CD4-positive, CD25-positive, alpha-beta regulatory T cell (primary cell): ENCODE data around the gene PALLD. TPM values are rescaled to one million over a fixed set of nuclear protein-coding genes. Genes with fewer than 3 reads are reported as not detected.

Experiments used
- ATAC-seq, 2 donors: fragments of 150-1000 bp; cut with Tn5 transposase; one replicate each; pipeline ENCODE4 v1.10.0; 2021; ENCODE audit warnings: low read depth in 2 of 2, moderate number of reproducible peaks in 2 of 2, moderate library complexity in 1 of 2
- DNase-seq, 3 donors: peaks; one replicate each; pipeline versions ENCODE4 v3.0.0 to v3.0.0-alpha.2; 2012 to 2022; ENCODE audit warnings: mixed read lengths in 1 of 3
- H3K27ac ChIP-seq: one replicate; pipeline ENCODE4 v1.7.0; 2013; ENCODE audit warnings: mild to moderate bottlenecking, low read length; ENCODE audit not compliant: insufficient read depth, poor library complexity, severe bottlenecking
- H3K27me3 ChIP-seq: one replicate; pipeline ENCODE4 v1.7.0; 2013; ENCODE audit warnings: low read length; ENCODE audit not compliant: control insufficient read depth, insufficient read depth
- H3K36me3 ChIP-seq: one replicate; pipeline ENCODE4 v1.7.0; 2013; ENCODE audit warnings: mild to moderate bottlenecking, low read length, moderate library complexity; ENCODE audit not compliant: control insufficient read depth, insufficient read depth
- H3K4me1 ChIP-seq: 2 replicates; pipeline ENCODE4 v1.7.0; 2013; ENCODE audit warnings: mild to moderate bottlenecking, low read length; ENCODE audit not compliant: insufficient read depth, control insufficient read depth, poor library complexity, severe bottlenecking
- H3K4me3 ChIP-seq: one replicate; pipeline ENCODE4 v1.7.0; 2013; ENCODE audit warnings: low read depth, mild to moderate bottlenecking, low read length, moderate library complexity
- H3K9me3 ChIP-seq, 2 experiments: 1 replicate in 1 of 2; 2 replicates in 1 of 2; pipeline ENCODE4 v1.7.0; 2013; ENCODE audit warnings: low read length in 2 of 2, mild to moderate bottlenecking in 1 of 2, moderate library complexity in 1 of 2; ENCODE audit not compliant: control insufficient read depth in 2 of 2
- H3K27ac Mint-ChIP-seq, 3 donors: one replicate each; pipeline ENCODE4 v1.8.0; 2020 to 2022; ENCODE audit warnings: mild to moderate bottlenecking in 3 of 3, mixed read lengths in 3 of 3, moderate library complexity in 2 of 3
- H3K27me3 Mint-ChIP-seq: one replicate; pipeline ENCODE4 v1.8.0; 2022; ENCODE audit warnings: mild to moderate bottlenecking, mixed read lengths
- H3K36me3 Mint-ChIP-seq: one replicate; pipeline ENCODE4 v1.8.0; 2020; ENCODE audit warnings: mixed read lengths
- H3K4me1 Mint-ChIP-seq, 4 donors: one replicate each; pipeline ENCODE4 v1.8.0; 2020 to 2022; ENCODE audit warnings: mixed read lengths in 4 of 4, mild to moderate bottlenecking in 1 of 4
- H3K4me3 Mint-ChIP-seq, 4 donors: one replicate each; pipeline ENCODE4 v1.8.0; 2020 to 2022; ENCODE audit warnings: mild to moderate bottlenecking in 4 of 4, mixed read lengths in 4 of 4, moderate library complexity in 3 of 4
- H3K9me3 Mint-ChIP-seq, 7 donors: one replicate each; pipeline ENCODE4 v1.8.0; 2020 to 2022; ENCODE audit warnings: mixed read lengths in 7 of 7, mild to moderate bottlenecking in 3 of 7, moderate library complexity in 2 of 7
- polyA plus RNA-seq, 4 donors: library from polyadenylated mRNA; unstranded; fragments of 300-500 nt; fragmentation: Illumina TruSeq; gene quantifications; one replicate each; pipeline ENCODE4 v1.2.3, GENCODE V29; 2021
- total RNA-seq: library from RNA; stranded (reverse); gene quantifications from one replicate; pipeline ENCODE4 v1.2.3, GENCODE V29; 2022

The PALLD gene
- total and polyA plus RNA-seq, 5 donors from 2014 or later, result 0.37 to 1.9 (median 0.76) TPM; not detected in 1

- peaks cover 0 to 2% (median 0%) of the 10 kb centered on the region in 7 donors for H3K9me3 Mint-ChIP-seq
- DNase-seq (no peak), ATAC-seq (no peak)
- H3K27ac Mint-ChIP-seq, result no peak overlapping the region
- Histone ChIP-seq H3K27me3 (no peaks in the 10 kb centered on the region), H3K9me3 (no peaks in the 10 kb centered on the region), H3K4me1 (no peaks in the 10 kb centered on the region), H3K36me3 (no peaks in the 10 kb centered on the region), H3K27ac (no peak overlapping the region), H3K4me3 (no peak overlapping the region)
- no peaks in the 10 kb centered on the region for H3K4me1 Mint-ChIP-seq
- peaks cover 4% of the 10 kb centered on the region for H3K27me3 Mint-ChIP-seq
- H3K4me3 Mint-ChIP-seq, result no peak overlapping the region
- H3K36me3 Mint-ChIP-seq, result no peaks in the 10 kb centered on the region
These were observed 182.5 kb downstream of the PALLD start for GRCh38 chr4:168679397-168679796.

GRCh38 chr4:168679819-168680218 is 183.0 kb downstream of the PALLD start:
- Histone ChIP-seq H3K4me3 (no peak overlapping the region), H3K9me3 (no peaks in the 10 kb centered on the region), H3K27me3 (no peaks in the 10 kb centered on the region), H3K27ac (no peak overlapping the region), H3K36me3 (no peaks in the 10 kb centered on the region), H3K4me1 (no peaks in the 10 kb centered on the region)
- Mint-ChIP-seq H3K4me3 (no peak overlapping the region), H3K27ac (no peak overlapping the region), H3K36me3 (no peaks in the 10 kb centered on the region), H3K9me3 (peaks cover 0 to 2% (median 0%) of the 10 kb centered on the region in 7 donors), H3K27me3 (peaks cover 4% of the 10 kb centered on the region), H3K4me1 (no peaks in the 10 kb centered on the region)
- ATAC-seq (no peak), DNase-seq (no peak)

DNA sequence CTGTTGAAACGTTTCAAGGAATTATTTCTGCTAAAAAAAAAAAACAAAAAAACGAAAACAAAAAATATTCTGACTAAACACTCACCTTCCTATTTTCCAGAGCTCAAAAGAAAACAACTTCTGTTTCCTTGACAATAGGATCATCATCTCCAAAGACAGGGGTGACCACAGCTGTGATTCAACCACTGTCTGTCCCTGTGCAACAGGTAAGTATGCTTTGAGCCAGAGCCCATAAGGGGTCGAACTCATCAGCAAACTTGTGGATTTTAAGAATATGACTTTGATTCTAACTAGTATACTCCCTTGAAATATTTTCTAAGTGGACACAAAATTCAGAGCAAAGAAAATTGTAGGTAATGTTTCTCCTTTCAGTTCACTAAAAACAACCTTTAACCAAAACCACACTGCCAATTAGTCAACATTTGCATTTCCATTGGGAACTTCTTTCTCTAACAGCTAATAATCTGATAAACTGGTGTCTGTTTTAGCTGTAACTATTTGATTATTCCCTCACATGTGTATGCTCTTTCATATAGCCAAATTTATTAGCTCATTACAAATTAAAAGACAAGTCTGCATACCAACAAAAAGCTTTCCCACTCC is 186.1 kb downstream of the PALLD start:
- DNase-seq (no peak), ATAC-seq (no peak)
- Mint-ChIP-seq H3K4me3 (no peak overlapping the region), H3K27ac (no peak overlapping the region), H3K4me1 (no peaks in the 10 kb centered on the region), H3K36me3 (no peaks in the 10 kb centered on the region), H3K27me3 (peaks cover 4% of the 10 kb centered on the region), H3K9me3 (peaks cover 0 to 4% (median 0%) of the 10 kb centered on the region in 7 donors)
- Histone ChIP-seq H3K27ac (no peak overlapping the region), H3K9me3 (no peaks in the 10 kb centered on the region), H3K4me3 (no peak overlapping the region), H3K27me3 (peaks cover 2% of the 10 kb centered on the region), H3K36me3 (no peaks in the 10 kb centered on the region), H3K4me1 (no peaks in the 10 kb centered on the region)

- H3K9me3 Mint-ChIP-seq, result peaks cover 0 to 4% (median 0%) of the 10 kb centered on the region in 7 donors
- no peak overlapping the region for H3K4me3 ChIP-seq
- DNase-seq (no peak), ATAC-seq (no peak)
- peaks cover 2% of the 10 kb centered on the region for H3K27me3 ChIP-seq
- H3K36me3 Mint-ChIP-seq, result no peaks in the 10 kb centered on the region
- no peaks in the 10 kb centered on the region for H3K9me3 ChIP-seq
- no peak overlapping the region for H3K4me3 Mint-ChIP-seq
- no peaks in the 10 kb centered on the region for H3K4me1 ChIP-seq
- peaks cover 4% of the 10 kb centered on the region for H3K27me3 Mint-ChIP-seq
- H3K36me3 ChIP-seq, result no peaks in the 10 kb centered on the region
- H3K4me1 Mint-ChIP-seq, result no peaks in the 10 kb centered on the region
- no peak overlapping the region for H3K27ac ChIP-seq
- no peak overlapping the region for H3K27ac Mint-ChIP-seq
These were observed 186.7 kb downstream of the PALLD start for GRCh38 chr4:168683595-168683994.

DNA sequence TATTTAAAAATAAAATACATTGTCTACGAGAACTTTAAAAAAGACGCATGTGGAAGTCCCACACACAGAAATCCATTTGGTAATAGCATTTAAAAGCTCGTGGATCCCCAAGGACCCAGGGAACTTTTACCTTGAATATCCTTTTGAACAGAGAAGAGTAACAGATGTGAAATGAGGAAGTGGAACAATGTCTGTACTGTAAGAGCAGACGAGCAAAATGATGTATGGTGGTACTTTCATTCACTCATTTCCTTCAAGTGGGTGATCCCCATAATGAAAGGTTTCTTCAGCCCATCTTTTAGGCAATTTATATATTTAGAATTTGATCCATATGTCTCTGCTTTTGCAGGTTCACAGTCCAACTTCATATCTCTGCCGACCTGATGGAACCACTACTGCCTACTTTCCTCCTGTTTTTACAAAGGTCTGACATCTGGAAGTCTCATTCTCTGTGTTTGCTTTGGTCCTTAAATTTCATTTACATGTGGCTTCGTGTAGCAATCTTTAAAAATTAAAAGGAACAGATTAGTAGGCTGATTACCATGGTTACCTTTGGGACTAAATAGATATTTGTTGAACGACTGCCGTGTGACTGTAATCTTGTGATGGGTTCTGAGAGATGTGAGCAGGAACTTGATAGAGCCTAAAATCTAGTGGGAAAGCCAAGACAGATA is 188.4 kb downstream of the PALLD start:
- Histone ChIP-seq H3K4me3 (no peak overlapping the region), H3K27ac (no peak overlapping the region), H3K9me3 (no peaks in the 10 kb centered on the region), H3K27me3 (peaks cover 2% of the 10 kb centered on the region), H3K36me3 (no peaks in the 10 kb centered on the region), H3K4me1 (no peaks in the 10 kb centered on the region)
- peaks cover 0 to 2% (median 0%) of the 10 kb centered on the region in 7 donors for H3K9me3 Mint-ChIP-seq
- ATAC-seq (no peak), DNase-seq (no peak)
- no peak overlapping the region for H3K4me3 Mint-ChIP-seq
- peaks cover 4% of the 10 kb centered on the region for H3K27me3 Mint-ChIP-seq
- no peaks in the 10 kb centered on the region for H3K4me1 Mint-ChIP-seq
- no peaks in the 10 kb centered on the region for H3K36me3 Mint-ChIP-seq
- no peak overlapping the region for H3K27ac Mint-ChIP-seq

DNA sequence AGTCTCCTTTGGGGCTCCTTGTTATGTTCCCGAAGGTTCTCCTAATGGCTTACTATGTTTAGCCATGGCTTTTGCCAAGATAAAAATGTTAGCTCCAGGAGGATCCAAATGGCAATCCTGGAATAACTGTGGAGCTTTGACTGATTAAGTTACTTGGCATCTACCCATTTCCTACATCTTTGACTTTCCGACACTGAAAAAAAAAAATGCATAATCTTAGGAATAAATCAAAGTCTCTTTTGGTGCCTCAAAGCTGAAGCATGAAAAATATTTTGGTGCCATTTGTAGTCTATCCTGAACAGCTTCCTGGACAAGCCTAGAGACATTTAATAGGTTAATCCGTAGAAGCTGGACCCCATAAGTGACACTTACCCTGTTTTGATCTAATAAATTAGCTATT is 191.7 kb downstream of the PALLD start:
- DNase-seq, result no peak
- H3K36me3 ChIP-seq, result no peaks in the 10 kb centered on the region
- no peak overlapping the region for H3K4me3 ChIP-seq
- Mint-ChIP-seq H3K27ac (no peak overlapping the region), H3K27me3 (no peaks in the 10 kb centered on the region), H3K36me3 (no peaks in the 10 kb centered on the region), H3K4me3 (no peak overlapping the region), H3K9me3 (peaks cover 0 to 3% (median 0%) of the 10 kb centered on the region in 7 donors), H3K4me1 (no peaks in the 10 kb centered on the region)
- H3K9me3 ChIP-seq, result no peaks in the 10 kb centered on the region
- no peak overlapping the region for H3K27ac ChIP-seq
- no peaks in the 10 kb centered on the region for H3K4me1 ChIP-seq
- ATAC-seq, result no peak
- H3K27me3 ChIP-seq, result peaks cover 2% of the 10 kb centered on the region

- H3K9me3 Mint-ChIP-seq, result peaks cover 0 to 3% (median 0%) of the 10 kb centered on the region in 7 donors
- no peak for ATAC-seq
- Histone ChIP-seq H3K9me3 (no peaks in the 10 kb centered on the region), H3K4me1 (no peaks in the 10 kb centered on the region), H3K27me3 (peaks cover 2% of the 10 kb centered on the region), H3K27ac (no peak overlapping the region), H3K36me3 (no peaks in the 10 kb centered on the region), H3K4me3 (no peak overlapping the region)
- no peaks in the 10 kb centered on the region for H3K36me3 Mint-ChIP-seq
- DNase-seq, result no peak
- H3K27me3 Mint-ChIP-seq, result peaks cover 8% of the 10 kb centered on the region
- no peak overlapping the region for H3K27ac Mint-ChIP-seq
- no peak overlapping the region for H3K4me3 Mint-ChIP-seq
- H3K4me1 Mint-ChIP-seq, result no peaks in the 10 kb centered on the region
These were observed 192.9 kb downstream of the PALLD start for GRCh38 chr4:168689791-168690190.

- Histone ChIP-seq H3K4me1 (no peaks in the 10 kb centered on the region), H3K4me3 (no peak overlapping the region), H3K27me3 (peaks cover under 1% of the 10 kb centered on the region), H3K27ac (no peak overlapping the region), H3K36me3 (no peaks in the 10 kb centered on the region), H3K9me3 (no peaks in the 10 kb centered on the region)
- H3K36me3 Mint-ChIP-seq, result no peaks in the 10 kb centered on the region
- H3K27me3 Mint-ChIP-seq, result peaks cover 8% of the 10 kb centered on the region
- DNase-seq (no peak), ATAC-seq (no peak)
- no peaks in the 10 kb centered on the region for H3K4me1 Mint-ChIP-seq
- no peak overlapping the region for H3K4me3 Mint-ChIP-seq
- no peak overlapping the region for H3K27ac Mint-ChIP-seq
- peaks cover 0 to 3% (median 0%) of the 10 kb centered on the region in 7 donors for H3K9me3 Mint-ChIP-seq
These were observed 193.3 kb downstream of the PALLD start for GRCh38 chr4:168690199-168690598.
